SK-N-SH (cell line): ENCODE data around the gene MYO16. TPM values are rescaled to one million over a fixed set of nuclear protein-coding genes. Genes with fewer than 3 reads are reported as not detected.

Source experiments
- CTCF ChIA-PET: fragments of 300-600, 350-600 bp; formaldehyde crosslinking; extraction: SDS; loops from one replicate; lab custom pipeline; 2021; lab: Yijun Ruan, JAX
- POLR2A ChIA-PET: fragments of 350-600 bp; sonication (Branson Sonifier 250); formaldehyde crosslinking; extraction: SDS; loops from one replicate; lab custom pipeline; 2020; ENCODE audit warnings: antibody characterized with exemption, inconsistent platforms; lab: Yijun Ruan, JAX
- DNase-seq: peaks from one replicate; pipeline ENCODE4 v3.0.0; 2012
- H2AFZ ChIP-seq: fragments of 200-600 bp; sonication (generic); 2 replicates; pipeline ENCODE4 v1.8.1; 2016; ENCODE audit warnings: antibody characterized with exemption, mild to moderate bottlenecking, low read depth
- H3F3A ChIP-seq: fragments of 200-600 bp; sonication (generic); replicated peaks from 2 replicates; pipeline ENCODE3; 2016; ENCODE audit warnings: antibody characterized with exemption, mild to moderate bottlenecking; ENCODE audit not compliant: insufficient read depth
- H3K27ac ChIP-seq, 2 experiments: fragments of 200-500 bp in 1 of 2; fragments of 200-600 bp in 1 of 2; sonication (Bioruptor generic) in 1 of 2; sonication (generic), shearing (Covaris generic) in 1 of 2; 2 replicates each; pipeline versions ENCODE4 v1.5.1 to v1.6.1; 2014 to 2016; ENCODE audit warnings: low read depth in 2 of 2, inconsistent platforms in 1 of 2, low read length in 1 of 2, mild to moderate bottlenecking in 1 of 2, mixed read lengths in 1 of 2
- H3K27me3 ChIP-seq: fragments of 200-600 bp; sonication (generic), shearing (Covaris generic); 2 replicates; pipeline ENCODE4 v1.6.1; 2016; ENCODE audit warnings: mixed run types; ENCODE audit not compliant: insufficient read depth
- H3K36me3 ChIP-seq, 2 experiments: fragments of 200-500 bp in 1 of 2; fragments of 200-600 bp in 1 of 2; sonication (Bioruptor generic) in 1 of 2; sonication (generic) in 1 of 2; replicated peaks in 1 of 2; 2 replicates each; pipeline versions ENCODE3 to v1.5.1; 2014 to 2016; ENCODE audit warnings: low read length in 1 of 2, mild to moderate bottlenecking in 1 of 2; ENCODE audit not compliant: insufficient read depth in 2 of 2, control insufficient read depth in 1 of 2
- H3K4me1 ChIP-seq, 2 experiments: fragments of 200-500 bp in 1 of 2; fragments of 200-600 bp in 1 of 2; sonication (Bioruptor generic) in 1 of 2; sonication (generic), shearing (Covaris generic) in 1 of 2; 2 replicates each; pipeline versions ENCODE4 v1.5.1 to v1.6.1; 2014 to 2016; ENCODE audit warnings: low read depth in 1 of 2, low read length in 1 of 2, mixed run types in 1 of 2; ENCODE audit not compliant: insufficient read depth in 2 of 2, control insufficient read depth in 1 of 2
- H3K4me2 ChIP-seq: fragments of 200-600 bp; sonication (generic), shearing (Covaris generic); 2 replicates; pipeline ENCODE4 v1.6.1; 2017; ENCODE audit warnings: mixed run types
- H3K4me3 ChIP-seq, 2 experiments: fragments of 200-500 bp in 1 of 2; fragments of 200-600 bp in 1 of 2; sonication (Bioruptor generic) in 1 of 2; sonication (generic), shearing (Covaris generic) in 1 of 2; 2 replicates each; pipeline versions ENCODE4 v1.5.1 to v1.8.1; 2014 to 2016; ENCODE audit warnings: low read depth in 2 of 2, inconsistent platforms in 1 of 2, low read length in 1 of 2, mild to moderate bottlenecking in 1 of 2, mixed read lengths in 1 of 2, moderate library complexity in 1 of 2
- H3K79me2 ChIP-seq: fragments of 200-600 bp; sonication (generic); 2 replicates; pipeline ENCODE4 v1.8.1; 2017; ENCODE audit warnings: mild to moderate bottlenecking; ENCODE audit not compliant: insufficient read depth
- H3K9ac ChIP-seq: fragments of 200-600 bp; sonication (generic); 2 replicates; pipeline ENCODE4 v1.6.1; 2017; ENCODE audit warnings: mixed run types
- H3K9me2 ChIP-seq: fragments of 200-600 bp; sonication (generic); 2 replicates; pipeline ENCODE4 v1.6.1; 2017; ENCODE audit warnings: mixed run types
- H3K9me3 ChIP-seq: fragments of 200-600 bp; sonication (generic); 2 replicates; pipeline ENCODE4 v1.6.1; 2017; ENCODE audit warnings: mixed run types, mild to moderate bottlenecking, moderate library complexity
- H4K20me1 ChIP-seq: fragments of 200-600 bp; sonication (generic); 2 replicates; pipeline ENCODE4 v1.6.1; 2017; ENCODE audit warnings: mild to moderate bottlenecking, mixed run types; ENCODE audit not compliant: insufficient read depth
- ELF1 ChIP-seq: IDR thresholded peaks from 2 replicates; pipeline ENCODE4 v1.4.0; 2012
- EZH2phosphoT487 ChIP-seq: fragments of 200-600 bp; sonication (generic); IDR thresholded peaks from 2 replicates; pipeline ENCODE4 v1.6.1; 2017; ENCODE audit warnings: low read depth, mixed run types, mild to moderate bottlenecking, antibody characterized with exemption, moderate library complexity, borderline replicate concordance
- FOXJ3 ChIP-seq: sonication (generic); formaldehyde crosslinking; IDR thresholded peaks from 2 replicates; pipeline ENCODE4 v1.5.1; 2020; ENCODE audit warnings: mild to moderate bottlenecking, missing genetic modification reagents
- FOXM1 ChIP-seq: IDR thresholded peaks from 2 replicates; pipeline ENCODE4 v1.4.0; 2012; ENCODE audit warnings: low read depth, mild to moderate bottlenecking
- IRF3 ChIP-seq: fragments of 150-350 bp; IDR thresholded peaks from 2 replicates; pipeline ENCODE4 v1.6.1; 2016; ENCODE audit warnings: mild to moderate bottlenecking, low read depth, low read length
- MEF2A ChIP-seq: IDR thresholded peaks from 2 replicates; pipeline ENCODE4 v1.4.0; 2012; ENCODE audit warnings: low read depth, borderline replicate concordance
- POLR2AphosphoS5 ChIP-seq: IDR thresholded peaks from 2 replicates; pipeline ENCODE4 v1.6.1; 2012; ENCODE audit warnings: low read depth, low read length
- RFX5 ChIP-seq: IDR thresholded peaks from 2 replicates; pipeline ENCODE4 v1.6.1; 2012; ENCODE audit warnings: mild to moderate bottlenecking, improper control_type of control experiment, low read length
- RXRA ChIP-seq: IDR thresholded peaks from 2 replicates; pipeline ENCODE4 v1.4.0; 2012; ENCODE audit warnings: low read depth, mild to moderate bottlenecking, borderline replicate concordance
- SIN3A ChIP-seq: IDR thresholded peaks from 2 replicates; pipeline ENCODE4 v1.6.1; 2012; ENCODE audit warnings: low read depth, mild to moderate bottlenecking, low read length, moderate library complexity, borderline replicate concordance
- SMC3 ChIP-seq: IDR thresholded peaks from 2 replicates; pipeline ENCODE4 v1.6.1; 2012; ENCODE audit warnings: low read depth, low read length, improper control_type of control experiment
- TEAD4 ChIP-seq: IDR thresholded peaks from 2 replicates; pipeline ENCODE4 v1.4.0; 2012; ENCODE audit warnings: mild to moderate bottlenecking, borderline replicate concordance; ENCODE audit not compliant: insufficient read depth
- USF2 ChIP-seq: fragments of 150-350 bp; IDR thresholded peaks from 2 replicates; pipeline ENCODE4 v1.6.1; 2017; ENCODE audit warnings: antibody characterized with exemption, low read length, low read depth, borderline replicate concordance
- YY1 ChIP-seq: IDR thresholded peaks from 2 replicates; pipeline ENCODE4 v1.4.0; 2012; ENCODE audit warnings: low read depth, mild to moderate bottlenecking
- WGBS: methylation state at CpG from one replicate; pipeline ENCODE4 v1.1.6; 2017; ENCODE audit warnings: low lambda C conversion rate; 5-methylcytosine and 5-hydroxymethylcytosine counted together
- polyA plus RNA-seq, 3 experiments: library from polyadenylated mRNA; depleted of rRNA; stranded (reverse); fragments of >200 nt; gene quantifications; 2 replicates each; pipeline ENCODE4 v1.2.3, GENCODE V29; 2012

The MYO16 gene
- polyA plus RNA-seq, 1 of the 3 experiments (the other 2 are of a cell fraction), result 0.07 TPM

GRCh38 chr13:108850691-108851090, 221.3 kb downstream of the MYO16 start:
- no peaks in the 10 kb centered on the region for H3K4me1 ChIP-seq
- no peaks in the 10 kb centered on the region for H3K27me3 ChIP-seq
- no peak overlapping the region for H2AFZ ChIP-seq
- 22% methylated on average over 4 of the region's 4 CpGs for whole genome bisulfite sequencing
- H3K4me3 ChIP-seq, result no peak overlapping the region
- CTCF ChIA-PET, result interaction anchor here (0.6 to 1.1 kb wide), 2 partner anchors 21 to 395 kb away, joined by 3 read pairs; no protein-coding TSS in a partner anchor
- no peaks in the 10 kb centered on the region for H3K9me2 ChIP-seq
- H4K20me1 ChIP-seq, result no peaks in the 10 kb centered on the region
- H3K9me3 ChIP-seq, result no peaks in the 10 kb centered on the region
- H3K36me3 ChIP-seq, result no peaks in the 10 kb centered on the region
- TF ChIP-seq IRF3 (no peak), RFX5 (no peak), MEF2A (no peak), RXRA (no peak), YY1 (no peak), USF2 (no peak), FOXJ3 (CRISPR knock-in tag) (no peak), FOXM1 (no peak), EZH2phosphoT487 (no peak), SMC3 (no peak), ELF1 (no peak)
- H3K4me2 ChIP-seq, result no peak overlapping the region
- H3K79me2 ChIP-seq, result no peaks in the 10 kb centered on the region
- H3K27ac ChIP-seq, result no peak overlapping the region
- no peak for DNase-seq
- no peak overlapping the region for H3K9ac ChIP-seq
- POLR2A ChIA-PET, result no interaction called here
- no peaks in the 10 kb centered on the region for H3F3A ChIP-seq

GRCh38 chr13:108851660-108852059, 222.2 kb downstream of the MYO16 start:
- H4K20me1 ChIP-seq, result no peaks in the 10 kb centered on the region
- TF ChIP-seq TEAD4 (no peak), USF2 (no peak), POLR2AphosphoS5 (no peak), SIN3A (no peak)
- no peak overlapping the region for H3K4me2 ChIP-seq
- H3K4me3 ChIP-seq, result no peak overlapping the region
- ChIA-PET POLR2A (no interaction called here), CTCF (interaction anchor here (1.1 to 2.1 kb wide), 2 partner anchors 20 to 44 kb away, joined by 3 to 6 read pairs; no protein-coding TSS in a partner anchor)
- H3K9me2 ChIP-seq, result no peaks in the 10 kb centered on the region
- no peaks in the 10 kb centered on the region for H3K36me3 ChIP-seq
- no peaks in the 10 kb centered on the region for H3F3A ChIP-seq
- H3K4me1 ChIP-seq, result no peaks in the 10 kb centered on the region
- H2AFZ ChIP-seq, result no peak overlapping the region
- H3K9ac ChIP-seq, result no peak overlapping the region
- no peaks in the 10 kb centered on the region for H3K27me3 ChIP-seq
- H3K79me2 ChIP-seq, result no peaks in the 10 kb centered on the region
- no peaks in the 10 kb centered on the region for H3K9me3 ChIP-seq
- H3K27ac ChIP-seq, result no peak overlapping the region
- DNase-seq, result no peak
- WGBS, result 27% methylated on average over 4 of the region's 4 CpGs
